Breast epithelium (tissue), 3 donors: ENCODE measurements around the gene RUVBL1.

Experiments
- CTCF ChIP-seq, 3 donors: fragments of 450-650 bp; IDR thresholded peaks; one replicate each; pipeline ENCODE4 v1.5.1; 2016 to 2017; ENCODE audit warnings: antibody characterized with exemption in 3 of 3, mild to moderate bottlenecking in 3 of 3, moderate library complexity in 3 of 3
- POLR2A ChIP-seq: fragments of 450-650 bp; IDR thresholded peaks from one replicate; pipeline ENCODE4 v1.6.1; 2016; ENCODE audit warnings: antibody characterized with exemption, mild to moderate bottlenecking, moderate library complexity

GRCh38 chr3:128078322-128078721, 45.3 kb downstream of the RUVBL1 start:
- TF ChIP-seq CTCF (IDR thresholded peaks at IDR 0.05): no peak
- TF ChIP-seq POLR2A: no peak
